ENCODE data around the gene LDAF1.

LDAF1 gene

DNA sequence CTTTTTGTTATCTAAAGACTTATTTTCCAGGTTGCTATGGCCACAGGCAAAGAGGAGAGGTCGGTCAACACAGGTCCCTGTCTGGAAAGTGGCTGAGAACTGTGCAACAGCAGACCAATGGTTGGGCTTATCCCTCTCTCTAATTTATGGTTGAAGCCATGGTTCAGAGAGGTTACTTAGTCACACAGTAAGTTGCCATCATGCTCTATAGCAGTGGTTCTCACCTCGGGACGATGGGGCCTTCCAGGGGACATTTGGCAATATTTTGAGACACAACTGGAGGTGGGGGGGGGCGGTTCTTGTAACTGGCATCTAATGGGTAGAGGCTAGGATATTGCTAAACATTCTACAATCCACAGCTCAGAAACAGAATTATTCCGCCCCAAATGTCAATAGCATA is 842 bp upstream of the LDAF1 start:
- Histone ChIP-seq H3K23ac (ENCODE audit: low read length) (no peak overlapping the region), H2BK15ac (replicated peaks; ENCODE audit: low read depth) (no peak overlapping the region), H3K79me2 (ENCODE audit: control insufficient read depth, insufficient read depth, low read length) (no peaks in the 10 kb centered on the region), H3K27me3 (ENCODE audit: insufficient read depth, low read length, poor library complexity) (no peaks in the 10 kb centered on the region), H3K27ac (ENCODE audit: low read depth, low read length) (no peak overlapping the region), H4K5ac (ENCODE audit: low read length) (no peak overlapping the region), H3K36me3 (ENCODE audit: control insufficient read depth, insufficient read depth, low read length) (no peaks in the 10 kb centered on the region), H3K56ac (ENCODE audit: low read length) (no peak overlapping the region), H2BK120ac (ENCODE audit: low read depth, low read length) (no peak overlapping the region), H4K8ac (ENCODE audit: low read depth, low read length) (no peak overlapping the region), H3K9ac (ENCODE audit: low read length) (peak overlapping the region; percentile 76), H2BK5ac (ENCODE audit: low read length) (no peak overlapping the region), H3K79me1 (ENCODE audit: low read length) (peaks cover under 1% of the 10 kb centered on the region), H3K4me1 (ENCODE audit: control insufficient read depth, low read depth, low read length) (no peaks in the 10 kb centered on the region), H3K18ac (ENCODE audit: low read length) (no peak overlapping the region), H3K4me3 (ENCODE audit: low read length) (no peak overlapping the region), H3K4ac (ENCODE audit: low read depth, low read length) (no peak overlapping the region), H3K4me2 (ENCODE audit: low read length) (no peak overlapping the region), H2AK5ac (ENCODE audit: low read length) (no peak overlapping the region)
- DNase-seq: peak; percentile 49
- WGBS (ENCODE audit: extremely low coverage, insufficient coverage, low lambda C conversion rate): no CpG with 5 or more reads among the region's 5 CpGs

DNA sequence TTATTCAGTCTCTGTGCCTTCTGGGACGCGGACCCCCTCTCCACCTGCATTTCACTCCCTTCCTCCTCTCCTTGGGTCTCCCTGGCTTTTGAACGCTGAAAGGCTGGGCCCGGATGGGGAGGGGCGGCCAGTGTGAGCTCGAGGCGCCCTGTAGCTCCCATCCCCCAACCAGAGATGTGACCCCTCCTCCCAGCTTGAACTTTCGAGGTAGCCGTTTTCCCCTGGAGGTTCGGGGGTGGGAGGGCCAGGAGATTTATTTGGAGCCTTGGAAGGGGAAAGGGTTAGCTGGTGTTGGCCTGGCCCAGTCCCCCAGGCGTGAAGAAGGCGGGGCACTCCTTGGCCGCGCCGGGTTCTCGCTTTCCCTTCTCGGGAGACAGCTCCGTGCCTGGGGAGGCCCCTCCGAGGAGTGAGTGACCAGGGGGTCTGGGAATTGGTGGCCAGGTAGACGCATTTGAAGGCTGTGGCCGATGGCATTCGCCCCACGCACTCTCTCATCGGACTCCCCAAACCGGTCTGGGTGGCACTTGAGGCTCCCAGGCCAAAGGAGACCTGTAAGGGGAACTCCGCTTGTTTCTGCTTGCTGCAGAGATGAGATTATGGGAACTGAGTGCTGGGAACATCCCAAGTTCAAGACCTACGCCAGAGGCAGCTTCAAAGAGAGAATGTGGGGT is 942 bp downstream of the LDAF1 start:
- Histone ChIP-seq H2BK15ac (replicated peaks; ENCODE audit: low read depth) (no peak overlapping the region), H3K18ac (ENCODE audit: low read length) (peak overlapping the region; percentile 13), H4K8ac (ENCODE audit: low read depth, low read length) (no peak overlapping the region), H3K4ac (ENCODE audit: low read depth, low read length) (no peak overlapping the region), H3K4me1 (ENCODE audit: control insufficient read depth, low read depth, low read length) (no peaks in the 10 kb centered on the region), H3K36me3 (ENCODE audit: control insufficient read depth, insufficient read depth, low read length) (peaks cover 3% of the 10 kb centered on the region), H2BK5ac (ENCODE audit: low read length) (peak overlapping the region; percentile 9), H3K9ac (ENCODE audit: low read length) (peak overlapping the region; percentile 84), H2BK120ac (ENCODE audit: low read depth, low read length) (no peak overlapping the region), H3K27me3 (ENCODE audit: insufficient read depth, low read length, poor library complexity) (no peaks in the 10 kb centered on the region), H3K4me3 (ENCODE audit: low read length) (peak overlapping the region; percentile 74), H3K23ac (ENCODE audit: low read length) (no peak overlapping the region), H3K4me2 (ENCODE audit: low read length) (peak overlapping the region; percentile 91), H3K56ac (ENCODE audit: low read length) (peak overlapping the region; percentile 91), H3K79me2 (ENCODE audit: control insufficient read depth, insufficient read depth, low read length) (no peaks in the 10 kb centered on the region), H3K79me1 (ENCODE audit: low read length) (peaks cover 1% of the 10 kb centered on the region), H2AK5ac (ENCODE audit: low read length) (no peak overlapping the region), H3K27ac (ENCODE audit: low read depth, low read length) (no peak overlapping the region), H4K5ac (ENCODE audit: low read length) (no peak overlapping the region)
- WGBS (ENCODE audit: extremely low coverage, insufficient coverage, low lambda C conversion rate): no CpG with 5 or more reads among the region's 27 CpGs
- DNase-seq: peak; percentile 68

DNA sequence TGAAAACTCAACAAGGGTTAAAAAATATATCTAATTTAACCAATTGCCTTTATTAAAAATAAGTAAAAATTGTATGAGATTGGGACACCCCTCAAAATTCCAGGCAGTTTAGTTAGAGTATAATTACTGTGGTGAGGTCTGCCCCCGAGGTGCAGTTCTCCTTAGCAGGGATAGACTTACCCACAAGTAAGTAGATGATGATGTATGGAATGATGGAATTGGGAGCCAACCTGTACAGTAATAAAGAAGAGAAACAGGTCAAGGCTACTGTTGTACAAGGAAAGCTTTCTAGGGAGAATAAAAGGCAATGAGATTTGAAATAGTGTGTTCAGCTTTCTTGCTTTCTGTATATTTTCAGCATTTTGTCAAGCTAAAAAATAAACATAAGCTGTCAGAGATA is 1.8 kb downstream of the LDAF1 start:
- Histone ChIP-seq H2BK15ac (replicated peaks; ENCODE audit: low read depth) (no peak overlapping the region), H3K4me3 (ENCODE audit: low read length) (no peak overlapping the region), H4K5ac (ENCODE audit: low read length) (no peak overlapping the region), H2BK5ac (ENCODE audit: low read length) (no peak overlapping the region), H3K27me3 (ENCODE audit: insufficient read depth, low read length, poor library complexity) (no peaks in the 10 kb centered on the region), H2BK120ac (ENCODE audit: low read depth, low read length) (no peak overlapping the region), H3K23ac (ENCODE audit: low read length) (no peak overlapping the region), H3K4me1 (ENCODE audit: control insufficient read depth, low read depth, low read length) (no peaks in the 10 kb centered on the region), H3K56ac (ENCODE audit: low read length) (no peak overlapping the region), H3K79me2 (ENCODE audit: control insufficient read depth, insufficient read depth, low read length) (no peaks in the 10 kb centered on the region), H3K9ac (ENCODE audit: low read length) (no peak overlapping the region), H2AK5ac (ENCODE audit: low read length) (no peak overlapping the region), H3K4me2 (ENCODE audit: low read length) (no peak overlapping the region), H3K27ac (ENCODE audit: low read depth, low read length) (no peak overlapping the region), H3K79me1 (ENCODE audit: low read length) (peaks cover 1% of the 10 kb centered on the region), H3K36me3 (ENCODE audit: control insufficient read depth, insufficient read depth, low read length) (peaks cover 3% of the 10 kb centered on the region), H4K8ac (ENCODE audit: low read depth, low read length) (no peak overlapping the region), H3K18ac (ENCODE audit: low read length) (no peak overlapping the region), H3K4ac (ENCODE audit: low read depth, low read length) (no peak overlapping the region)
- no CpG with 5 or more reads among the region's 1 CpG for whole genome bisulfite sequencing (ENCODE audit: extremely low coverage, insufficient coverage, low lambda C conversion rate)
- DNase-seq: no peak

DNA sequence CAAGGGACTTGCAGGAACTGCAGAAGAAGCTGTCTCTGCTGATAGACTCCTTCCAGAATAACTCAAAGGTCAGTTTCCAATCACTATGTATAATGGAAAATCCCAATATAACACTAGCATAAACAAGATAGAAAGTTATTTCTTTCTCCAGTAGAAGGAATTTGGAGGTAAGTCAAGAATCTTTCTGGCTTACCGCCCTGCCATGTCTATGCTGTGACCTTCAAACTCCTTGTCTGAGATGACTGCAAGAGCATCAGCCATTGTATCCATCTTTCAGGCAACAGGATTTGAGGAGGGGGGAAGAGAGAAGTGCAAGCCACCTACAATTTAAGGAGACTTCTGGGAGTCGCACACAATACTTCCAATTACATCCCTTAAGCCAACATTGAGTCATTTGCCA is 2.7 kb downstream of the LDAF1 start:
- WGBS (ENCODE audit: extremely low coverage, insufficient coverage, low lambda C conversion rate): no CpG with 5 or more reads among the region's 2 CpGs

DNA sequence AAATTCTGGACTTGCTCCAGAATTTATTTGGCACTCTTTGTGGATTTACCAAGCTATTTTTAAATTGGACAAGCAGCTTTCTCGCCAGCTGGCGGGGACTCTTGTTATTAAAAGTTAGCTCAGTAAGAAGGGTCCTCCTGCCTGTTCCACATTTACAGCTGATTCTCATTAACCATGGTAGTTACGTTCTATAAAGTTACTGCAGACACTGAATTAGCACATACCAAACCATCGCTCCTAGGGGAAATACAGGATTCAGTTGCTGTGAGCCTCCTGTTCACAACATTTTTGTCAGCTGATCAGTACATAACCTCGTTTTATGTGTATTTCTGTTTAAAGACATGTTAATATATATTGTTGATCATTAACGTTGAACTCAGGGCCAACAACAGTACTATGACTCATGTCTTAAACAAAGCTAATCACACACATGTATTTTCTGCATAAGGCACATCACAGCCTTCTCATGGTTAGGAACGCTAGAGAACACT is 4.2 kb downstream of the LDAF1 start:
- Histone ChIP-seq H2AK5ac (ENCODE audit: low read length) (no peak overlapping the region), H3K4me2 (ENCODE audit: low read length) (no peak overlapping the region), H2BK120ac (ENCODE audit: low read depth, low read length) (no peak overlapping the region), H2BK5ac (ENCODE audit: low read length) (no peak overlapping the region), H3K27me3 (ENCODE audit: insufficient read depth, low read length, poor library complexity) (no peaks in the 10 kb centered on the region), H3K56ac (ENCODE audit: low read length) (no peak overlapping the region), H3K23ac (ENCODE audit: low read length) (no peak overlapping the region), H3K36me3 (ENCODE audit: control insufficient read depth, insufficient read depth, low read length) (peaks cover 5% of the 10 kb centered on the region), H3K18ac (ENCODE audit: low read length) (no peak overlapping the region), H4K8ac (ENCODE audit: low read depth, low read length) (no peak overlapping the region), H3K27ac (ENCODE audit: low read depth, low read length) (no peak overlapping the region), H3K79me1 (ENCODE audit: low read length) (peaks cover 1% of the 10 kb centered on the region), H3K79me2 (ENCODE audit: control insufficient read depth, insufficient read depth, low read length) (no peaks in the 10 kb centered on the region), H3K4me3 (ENCODE audit: low read length) (no peak overlapping the region), H3K4me1 (ENCODE audit: control insufficient read depth, low read depth, low read length) (no peaks in the 10 kb centered on the region), H3K4ac (ENCODE audit: low read depth, low read length) (no peak overlapping the region), H2BK15ac (replicated peaks; ENCODE audit: low read depth) (no peak overlapping the region), H3K9ac (ENCODE audit: low read length) (no peak overlapping the region), H4K5ac (ENCODE audit: low read length) (no peak overlapping the region)
- no CpG with 5 or more reads among the region's 7 CpGs for WGBS (ENCODE audit: extremely low coverage, insufficient coverage, low lambda C conversion rate)
- no peak for DNase-seq

More for the DNA sequence above, 2.7 kb downstream of the LDAF1 start:
- Histone ChIP-seq H3K4me2 (ENCODE audit: low read length) (no peak overlapping the region), H4K8ac (ENCODE audit: low read depth, low read length) (no peak overlapping the region), H3K36me3 (ENCODE audit: control insufficient read depth, insufficient read depth, low read length) (peaks cover 4% of the 10 kb centered on the region), H3K79me1 (ENCODE audit: low read length) (peaks cover 1% of the 10 kb centered on the region), H3K9ac (ENCODE audit: low read length) (no peak overlapping the region), H3K56ac (ENCODE audit: low read length) (no peak overlapping the region), H4K5ac (ENCODE audit: low read length) (no peak overlapping the region), H3K4ac (ENCODE audit: low read depth, low read length) (no peak overlapping the region), H2BK15ac (replicated peaks; ENCODE audit: low read depth) (no peak overlapping the region), H3K4me3 (ENCODE audit: low read length) (no peak overlapping the region), H3K23ac (ENCODE audit: low read length) (no peak overlapping the region), H3K27ac (ENCODE audit: low read depth, low read length) (no peak overlapping the region), H3K79me2 (ENCODE audit: control insufficient read depth, insufficient read depth, low read length) (no peaks in the 10 kb centered on the region), H2BK5ac (ENCODE audit: low read length) (no peak overlapping the region), H3K4me1 (ENCODE audit: control insufficient read depth, low read depth, low read length) (no peaks in the 10 kb centered on the region), H3K27me3 (ENCODE audit: insufficient read depth, low read length, poor library complexity) (no peaks in the 10 kb centered on the region), H2AK5ac (ENCODE audit: low read length) (no peak overlapping the region), H3K18ac (ENCODE audit: low read length) (no peak overlapping the region), H2BK120ac (ENCODE audit: low read depth, low read length) (no peak overlapping the region)
- DNase-seq: no peak

DNA sequence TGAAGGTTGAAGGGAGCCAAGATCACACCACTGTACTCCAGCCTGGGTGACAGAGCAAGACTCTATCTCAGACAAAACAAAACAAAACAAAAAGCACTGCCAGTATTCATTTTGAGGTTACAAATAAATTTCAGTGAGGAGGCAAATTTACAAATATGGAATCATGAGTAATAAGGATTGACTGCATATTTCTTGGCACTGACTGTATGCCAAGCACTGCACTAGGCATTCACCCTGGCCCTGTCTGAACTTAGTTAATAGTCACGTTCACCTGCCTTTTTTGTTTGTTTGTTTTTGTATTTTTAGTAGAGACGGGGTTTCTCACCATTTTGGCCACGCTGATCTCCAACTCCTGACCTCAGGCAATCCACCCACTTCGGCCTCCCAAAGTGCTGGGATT is 5.1 kb downstream of the LDAF1 start:
- no peak overlapping the region for H3K4ac ChIP-seq (ENCODE audit: low read depth, low read length)
- H2AK5ac ChIP-seq (ENCODE audit: low read length): no peak overlapping the region
- no peak overlapping the region for H3K4me3 ChIP-seq (ENCODE audit: low read length)
- H3K4me2 ChIP-seq (ENCODE audit: low read length): no peak overlapping the region
- no CpG with 5 or more reads among the region's 4 CpGs for WGBS (ENCODE audit: extremely low coverage, insufficient coverage, low lambda C conversion rate)
- H3K36me3 ChIP-seq (ENCODE audit: control insufficient read depth, insufficient read depth, low read length): peaks cover 5% of the 10 kb centered on the region
- DNase-seq: no peak
- H4K5ac ChIP-seq (ENCODE audit: low read length): no peak overlapping the region
- H2BK15ac ChIP-seq (replicated peaks; ENCODE audit: low read depth): no peak overlapping the region
- no peaks in the 10 kb centered on the region for H3K4me1 ChIP-seq (ENCODE audit: control insufficient read depth, low read depth, low read length)
- no peak overlapping the region for H3K27ac ChIP-seq (ENCODE audit: low read depth, low read length)
- H2BK5ac ChIP-seq (ENCODE audit: low read length): no peak overlapping the region
- no peak overlapping the region for H4K8ac ChIP-seq (ENCODE audit: low read depth, low read length)
- no peak overlapping the region for H3K56ac ChIP-seq (ENCODE audit: low read length)
- H3K27me3 ChIP-seq (ENCODE audit: insufficient read depth, low read length, poor library complexity): no peaks in the 10 kb centered on the region
- H3K79me1 ChIP-seq (ENCODE audit: low read length): peaks cover 1% of the 10 kb centered on the region
- no peak overlapping the region for H3K9ac ChIP-seq (ENCODE audit: low read length)
- no peaks in the 10 kb centered on the region for H3K79me2 ChIP-seq (ENCODE audit: control insufficient read depth, insufficient read depth, low read length)
- H2BK120ac ChIP-seq (ENCODE audit: low read depth, low read length): no peak overlapping the region
- H3K23ac ChIP-seq (ENCODE audit: low read length): no peak overlapping the region
- no peak overlapping the region for H3K18ac ChIP-seq (ENCODE audit: low read length)
